Measurements from ENCODE around the gene PANX2. TPM values are rescaled to one million over a fixed set of nuclear protein-coding genes. Genes with fewer than 3 reads are reported as not detected.
A peak's percentile ranks its signal among the peaks of the same experiment; 100 is the strongest.

PANX2 gene
- total and polyA plus RNA-seq, 7 donors = 0.03 to 0.69 (median 0.13) TPM; not detected in 1

GRCh38 chr22:50183141-50183971, 12.8 kb downstream of the PANX2 start:
- DNase-seq (peak in 1 of 2 donors; percentile 51), ATAC-seq (no peak)
- H3K27me3 ChIP-seq (ENCODE audit: insufficient read depth in 3 of 3, low read length in 2 of 3) = peaks cover 0 to 18% (median 0%) of the 10 kb centered on the region in 3 donors
- H3K36me3 ChIP-seq (ENCODE audit: insufficient read depth in 1 of 2, low read depth in 1 of 2) = no peaks in the 10 kb centered on the region
- no peak overlapping the region for H3K4me3 ChIP-seq
- H3K27ac ChIP-seq = no peak overlapping the region
- H3K9me3 ChIP-seq = no peaks in the 10 kb centered on the region
- TF ChIP-seq CTCF (IDR thresholded peaks at IDR 0.05) = no peak
- WGBS, 3 donors = 74 to 83% (median 82%) methylated on average over 19 of the region's 19 CpGs
- intact Hi-C loops (cut with DNase I) = loop anchor here in 1 of 2 donors (10.0 kb wide), 1 partner anchor 259 kb away; no protein-coding TSS in a partner anchor
- peaks cover 13% of the 10 kb centered on the region for H3K4me1 ChIP-seq

GRCh38 chr22:50184004-50184901, 13.7 kb downstream of the PANX2 start:
- peaks cover 16% of the 10 kb centered on the region for H3K4me1 ChIP-seq
- peaks cover 0 to 9% (median 0%) of the 10 kb centered on the region in 3 donors for H3K27me3 ChIP-seq (ENCODE audit: insufficient read depth in 3 of 3, low read length in 2 of 3)
- DNase-seq = peak; percentile 74 to 80
- 53 to 64% (median 55%) methylated on average over 32 of the region's 32 CpGs for WGBS, 3 donors
- no peaks in the 10 kb centered on the region for H3K9me3 ChIP-seq
- TF ChIP-seq CTCF (IDR thresholded peaks at IDR 0.05) = no peak
- no peaks in the 10 kb centered on the region for H3K36me3 ChIP-seq (ENCODE audit: insufficient read depth in 1 of 2, low read depth in 1 of 2)
- peak in 1 of 4 donors; percentile 14 for ATAC-seq
- H3K27ac ChIP-seq = no peak overlapping the region
- peak overlapping the region; percentile 79 for H3K4me3 ChIP-seq
- intact Hi-C loops (cut with DNase I) = loop anchor here in 1 of 2 donors (10.0 kb wide), 1 partner anchor 259 kb away; no protein-coding TSS in a partner anchor

- no peak for TF ChIP-seq CTCF (IDR thresholded peaks at IDR 0.05)
- peak overlapping the region; percentile 79 for H3K4me3 ChIP-seq
- H3K27ac ChIP-seq = peak overlapping the region; percentile 60
- 26 to 31% (median 29%) methylated on average over 21 to 63 of the region's 63 CpGs for WGBS, 3 donors
- intact Hi-C loops (cut with DNase I) = loop anchor here in 1 of 2 donors (10.0 kb wide), 1 partner anchor 260 kb away; no protein-coding TSS in a partner anchor
- peaks cover 0 to 2% (median 0%) of the 10 kb centered on the region in 3 donors for H3K27me3 ChIP-seq (ENCODE audit: insufficient read depth in 3 of 3, low read length in 2 of 3)
- H3K9me3 ChIP-seq = no peaks in the 10 kb centered on the region
- H3K36me3 ChIP-seq (ENCODE audit: insufficient read depth in 1 of 2, low read depth in 1 of 2) = no peaks in the 10 kb centered on the region
- ATAC-seq = peak in 2 of 4 donors; percentile 4 to 23
- H3K4me1 ChIP-seq = peaks cover 23% of the 10 kb centered on the region
- peak in 1 of 2 donors; percentile 71 for DNase-seq
Measured at GRCh38 chr22:50184902-50185374, 14.4 kb downstream of the PANX2 start.

- no peaks in the 10 kb centered on the region for H3K9me3 ChIP-seq
- intact Hi-C loops (cut with DNase I) = loop anchor here in 1 of 2 donors (10.0 kb wide), 1 partner anchor 261 kb away; no protein-coding TSS in a partner anchor
- ATAC-seq (peak; percentile 84 to 92 (median 90)), DNase-seq (peak; percentile 92 to 95)
- H3K27me3 ChIP-seq (ENCODE audit: insufficient read depth in 3 of 3, low read length in 2 of 3) = no peaks in the 10 kb centered on the region
- H3K4me3 ChIP-seq = peak within 1 kb of the TSS; percentile 79
- H3K27ac ChIP-seq = peak within 1 kb of the TSS; percentile 60
- peaks cover 26% of the 10 kb centered on the region for H3K4me1 ChIP-seq
- H3K36me3 ChIP-seq (ENCODE audit: insufficient read depth in 1 of 2, low read depth in 1 of 2) = no peaks in the 10 kb centered on the region
- TF ChIP-seq CTCF (IDR thresholded peaks at IDR 0.05) = no peak
- 2 to 3% (median 2%) methylated on average over 27 to 88 of the region's 90 CpGs for WGBS, 3 donors
Measured at GRCh38 chr22:50185375-50186087, 15.0 kb downstream of the PANX2 start, which contains the start of gene TRABD. Gene TRABD, plus strand, starts transcription at chr22:50185913. Its CDS starts 7,148 bp downstream, at chr22:50193061.

Data from psoas muscle (tissue), 8 donors.